DMS 273 (cell line): ENCODE data around the gene TEDC2.

Source experiments
- DNase-seq: peaks from one replicate; lab custom pipeline; 2025; ENCODE audit not compliant: unreplicated experiment; lab: John Stamatoyannopoulos, UW

The TEDC2 gene

DNA sequence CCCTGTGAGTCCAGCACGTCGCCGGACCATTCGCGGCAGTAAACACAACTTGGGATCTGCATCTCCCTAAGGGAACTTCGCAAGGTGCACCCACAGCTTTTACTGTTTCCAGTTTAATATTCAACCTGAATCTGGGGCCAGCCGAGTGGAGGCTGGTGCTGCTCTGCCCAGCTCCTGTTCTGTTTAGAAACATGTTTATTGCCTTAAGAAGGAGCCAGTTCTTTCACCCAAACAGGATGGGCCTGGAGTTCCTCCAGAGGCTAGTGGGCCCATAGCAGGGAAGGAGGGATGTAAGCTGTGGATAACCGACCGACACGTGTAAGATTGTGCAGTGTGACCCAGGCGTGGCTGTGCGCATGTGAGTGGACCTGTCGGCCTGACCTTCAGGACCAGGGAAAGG is 32.4 kb downstream of the TEDC2 start:
- DNase-seq, result no peak

DNA sequence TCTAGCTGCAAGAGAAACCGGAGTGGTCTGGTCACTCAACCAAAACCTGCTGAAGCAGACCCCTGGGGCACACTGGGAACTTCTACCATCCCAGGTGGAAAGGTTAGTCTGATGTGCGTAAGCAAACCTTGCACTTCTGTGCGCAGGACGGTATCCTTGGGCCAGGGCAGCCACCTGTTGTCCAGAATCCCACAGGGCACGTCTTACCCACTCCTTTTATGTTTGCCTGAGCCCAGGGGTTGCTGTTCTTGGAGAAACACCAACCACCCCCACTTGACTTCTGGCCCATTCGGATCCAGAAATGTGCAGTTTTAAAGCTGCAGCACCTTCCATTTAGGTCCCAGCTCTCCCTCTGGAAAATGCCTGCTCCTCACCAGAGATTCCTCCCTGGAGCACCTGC is 33.7 kb downstream of the TEDC2 start:
- no peak for DNase-seq

DNA sequence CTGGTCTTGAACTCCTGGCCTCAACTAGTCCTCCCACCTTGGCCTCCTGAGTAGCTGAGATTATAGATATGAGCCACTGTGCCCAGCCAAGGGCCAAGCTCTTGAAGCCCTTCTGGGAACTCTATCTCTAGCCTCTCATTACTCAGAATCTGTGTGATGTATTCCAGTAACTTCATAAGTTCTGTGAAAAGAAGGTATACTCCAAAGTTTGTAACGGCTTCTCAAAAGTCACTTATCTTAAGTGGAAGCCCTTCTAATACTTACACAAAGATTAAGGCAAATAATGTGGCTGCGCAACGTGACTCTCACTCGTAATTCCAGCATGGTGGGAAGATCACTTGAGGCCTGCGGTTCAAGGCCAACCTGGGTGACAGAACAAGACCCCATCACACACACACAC is 34.7 kb downstream of the TEDC2 start:
- DNase-seq, result no peak

DNA sequence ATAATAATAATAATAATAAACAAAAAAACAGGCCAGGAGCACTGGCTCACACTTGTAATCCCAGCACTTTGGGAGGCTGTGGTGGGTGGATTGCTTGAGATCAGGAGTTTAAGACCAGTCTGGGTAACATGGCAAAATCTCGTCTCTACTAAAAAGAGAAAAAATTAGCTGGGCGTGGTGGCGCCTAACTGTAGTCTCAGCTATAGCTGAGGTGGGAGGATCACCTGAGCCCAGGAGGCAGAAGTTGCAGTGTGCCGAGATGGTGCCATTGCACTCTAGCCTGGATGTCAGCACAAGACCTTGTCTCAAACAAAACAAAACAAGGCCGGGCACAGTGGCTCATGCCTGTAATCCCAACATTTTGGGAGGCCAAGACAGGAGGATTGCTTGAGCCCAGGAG is 35.1 kb downstream of the TEDC2 start:
- no peak for DNase-seq

DNA sequence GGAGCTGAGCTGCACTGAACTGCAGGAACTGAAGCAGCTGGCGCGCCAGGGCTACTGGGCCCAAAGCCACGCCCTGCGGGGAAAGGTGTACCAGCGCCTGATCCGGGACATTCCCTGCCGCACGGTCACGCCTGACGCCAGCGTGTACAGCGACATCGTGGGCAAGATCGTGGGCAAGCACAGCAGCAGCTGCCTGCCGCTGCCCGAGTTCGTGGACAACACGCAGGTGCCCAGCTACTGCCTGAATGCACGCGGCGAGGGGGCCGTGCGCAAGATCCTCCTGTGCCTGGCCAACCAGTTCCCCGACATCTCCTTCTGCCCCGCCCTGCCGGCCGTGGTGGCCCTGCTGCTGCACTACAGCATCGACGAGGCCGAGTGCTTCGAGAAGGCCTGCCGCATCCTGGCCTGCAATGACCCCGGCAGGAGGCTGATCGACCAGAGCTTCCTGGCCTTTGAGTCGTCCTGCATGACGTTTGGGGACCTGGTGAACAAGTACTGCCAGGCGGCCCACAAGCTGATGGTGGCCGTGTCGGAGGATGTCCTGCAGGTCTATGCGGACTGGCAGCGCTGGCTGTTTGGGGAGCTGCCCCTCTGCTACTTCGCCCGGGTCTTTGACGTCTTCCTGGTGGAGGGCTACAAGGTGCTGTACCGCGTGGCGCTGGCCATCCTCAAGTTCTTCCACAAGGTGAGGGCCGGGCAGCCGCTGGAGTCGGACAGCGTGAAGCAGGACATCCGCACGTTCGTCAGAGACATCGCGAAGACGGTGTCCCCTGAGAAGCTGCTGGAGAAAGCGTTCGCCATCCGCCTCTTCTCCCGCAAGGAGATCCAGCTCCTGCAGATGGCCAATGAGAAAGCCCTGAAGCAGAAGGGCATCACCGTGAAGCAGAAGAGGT is 36.6 kb downstream of the TEDC2 start:
- DNase-seq, result no peak

DNA sequence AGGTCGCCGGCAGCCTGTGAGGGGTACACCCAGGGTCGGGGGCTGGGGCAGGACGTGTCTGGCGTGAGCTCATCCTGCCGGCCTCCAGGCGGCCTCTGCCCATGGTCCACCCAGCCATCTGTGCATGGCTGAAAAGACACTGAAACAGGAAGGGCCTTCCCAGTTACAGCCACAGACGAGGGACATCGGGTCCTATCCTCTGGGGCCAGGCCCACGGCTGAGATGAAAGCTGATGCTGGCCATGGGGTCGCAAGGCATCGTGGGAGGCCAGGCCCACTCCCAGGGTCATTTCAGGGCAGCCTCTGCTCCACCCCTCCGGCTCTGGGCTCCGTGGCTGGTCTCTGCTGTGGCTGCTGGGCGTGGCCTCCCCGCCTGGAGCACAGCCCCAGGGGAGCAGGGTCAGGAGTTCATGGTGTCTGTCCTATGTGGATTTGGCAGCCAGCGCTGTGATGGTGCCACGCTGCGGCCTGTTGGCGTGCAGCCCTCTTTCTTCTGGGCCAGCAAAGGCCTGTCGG is 37.3 kb downstream of the TEDC2 start:
- DNase-seq, result peak; percentile 92

DNA sequence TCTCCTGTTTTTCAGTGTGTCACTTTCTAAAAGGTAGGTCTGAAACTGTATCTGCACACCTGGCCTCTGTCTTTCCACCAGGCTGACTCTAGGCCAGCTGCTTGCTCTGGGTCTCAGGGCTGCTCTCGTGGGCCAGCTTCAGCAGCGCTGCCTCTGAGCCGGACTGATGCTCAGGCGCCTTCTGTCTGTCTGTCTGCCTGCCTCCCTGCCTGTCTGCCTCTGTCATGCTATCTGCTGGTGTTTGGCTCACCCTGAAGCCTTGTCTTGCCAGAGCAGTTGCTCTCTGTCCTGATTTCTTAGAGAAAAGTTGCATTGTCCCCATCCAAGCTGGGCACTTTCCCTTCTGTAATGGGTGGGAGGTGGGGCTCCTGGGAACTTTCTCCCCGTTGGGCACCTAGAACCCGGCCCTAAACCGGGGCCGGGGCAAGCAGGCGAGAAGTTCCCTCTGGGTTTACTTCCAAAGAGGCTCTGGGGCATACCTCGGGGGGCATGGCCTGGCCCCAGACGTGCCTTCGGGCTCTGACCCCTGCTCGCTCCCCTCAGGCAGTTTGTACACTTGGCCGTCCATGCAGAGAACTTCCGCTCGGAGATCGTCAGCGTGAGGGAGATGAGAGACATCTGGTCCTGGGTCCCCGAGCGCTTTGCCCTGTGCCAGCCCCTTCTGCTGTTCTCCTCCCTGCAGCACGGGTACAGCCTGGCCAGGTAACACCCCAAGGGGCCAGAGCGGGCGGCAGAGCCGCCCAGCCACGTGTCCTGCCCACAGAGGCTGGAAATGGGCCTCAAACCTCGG is 38.0 kb downstream of the TEDC2 start:
- DNase-seq, result peak; percentile 83

DNA sequence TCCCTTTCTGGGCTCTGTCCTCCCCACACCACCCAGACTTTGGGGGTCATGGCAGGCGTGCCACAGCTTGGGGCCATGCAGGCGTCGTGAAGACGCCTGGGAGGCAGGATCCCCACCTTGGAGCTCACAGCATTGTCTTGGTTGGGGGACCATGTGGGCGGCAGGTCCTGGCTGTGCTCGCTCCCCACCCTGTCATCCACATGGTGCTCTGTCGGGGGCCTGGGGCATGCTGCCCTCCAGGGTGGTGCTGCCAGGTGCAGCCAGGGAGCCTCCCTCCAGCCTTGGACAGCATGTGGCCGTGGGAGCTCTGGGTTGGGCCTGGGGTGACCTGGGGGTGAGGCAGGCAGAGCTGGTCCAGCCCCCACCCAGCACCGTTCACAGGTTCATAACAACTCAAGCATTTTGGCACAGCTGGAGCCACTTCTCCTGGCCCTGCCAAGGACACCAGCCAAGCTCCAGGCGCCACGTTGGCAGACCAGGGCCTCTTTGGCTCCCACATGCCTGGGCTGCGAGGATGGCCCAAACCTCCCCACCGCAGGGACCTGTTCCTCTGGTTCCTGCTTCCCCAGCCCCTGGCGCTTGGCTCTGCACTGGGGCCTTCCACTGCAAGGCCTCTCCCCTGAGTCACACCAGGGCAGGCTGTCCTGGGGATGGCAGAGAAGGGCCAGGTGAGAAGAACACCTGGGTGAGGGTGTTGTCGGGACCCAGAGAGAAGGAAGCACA is 38.8 kb downstream of the TEDC2 start:
- DNase-seq, result peak; percentile 60

DNA sequence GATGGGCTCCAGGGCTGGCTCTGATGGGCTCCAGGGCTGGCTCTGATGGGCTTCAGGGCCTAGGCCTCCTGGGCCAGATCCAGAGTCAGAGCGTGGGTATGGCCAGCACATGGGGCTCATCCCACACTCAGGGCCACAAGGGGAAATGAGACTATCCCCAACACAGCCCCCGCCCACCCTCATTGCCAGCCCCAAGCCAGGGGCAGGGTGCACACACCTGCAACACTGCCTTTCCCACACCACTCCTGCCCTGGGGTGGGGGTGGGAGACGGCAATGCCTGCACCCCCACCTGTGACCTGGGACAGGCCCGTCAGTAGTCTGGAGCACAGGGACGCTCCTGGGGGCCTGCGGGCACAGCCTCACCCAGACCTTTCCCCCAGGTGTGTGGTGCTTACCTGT is 39.5 kb downstream of the TEDC2 start:
- DNase-seq, result no peak

DNA sequence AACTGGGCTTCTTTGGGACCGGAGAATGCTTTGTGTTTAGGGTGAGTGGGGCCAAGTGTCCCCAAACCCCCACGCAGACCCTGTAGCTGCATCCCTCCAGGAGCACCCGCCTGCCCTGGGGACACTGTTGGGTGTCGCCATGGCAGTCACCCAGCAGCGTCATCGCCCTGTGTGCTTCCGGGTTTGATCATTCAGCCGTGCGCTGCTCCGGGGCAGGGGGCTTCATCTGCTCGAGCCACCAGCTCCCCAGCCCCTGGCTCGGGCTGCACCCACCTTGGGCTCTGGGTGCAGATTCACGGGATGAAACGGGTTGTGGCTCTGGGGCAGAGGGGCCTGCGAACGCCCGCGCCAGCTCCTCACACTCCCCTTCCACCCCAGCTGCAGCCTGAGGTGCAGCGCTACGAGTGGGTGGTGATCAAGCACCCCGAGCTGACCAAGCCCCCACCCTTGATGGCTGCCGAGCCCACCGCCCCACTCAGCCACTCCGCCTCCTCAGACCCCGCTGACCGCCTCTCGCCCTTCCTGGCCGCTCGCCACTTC is 40.1 kb downstream of the TEDC2 start:
- DNase-seq, result no peak

DNA sequence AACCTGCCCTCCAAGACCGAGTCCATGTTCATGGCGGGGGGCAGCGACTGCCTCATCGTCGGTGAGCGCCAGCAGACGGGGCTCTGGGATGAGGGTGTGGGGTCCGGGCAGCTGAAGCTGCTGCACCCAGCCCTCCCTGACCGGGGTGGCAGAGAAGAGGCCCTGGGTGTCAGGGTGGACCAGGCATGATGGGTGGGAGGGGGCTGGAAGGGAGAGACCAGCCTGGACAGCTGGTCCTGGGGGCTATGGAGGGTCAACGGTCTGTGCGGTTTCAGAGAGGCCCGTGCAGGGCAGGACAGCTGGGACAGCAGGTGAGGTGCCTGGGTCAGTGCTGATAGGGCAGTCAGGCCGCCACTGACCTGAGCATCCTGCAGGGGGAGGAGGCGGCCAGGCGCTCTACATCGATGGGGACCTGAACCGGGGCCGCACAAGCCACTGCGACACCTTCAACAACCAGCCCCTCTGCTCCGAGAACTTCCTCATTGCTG is 40.6 kb downstream of the TEDC2 start:
- no peak for DNase-seq

DNA sequence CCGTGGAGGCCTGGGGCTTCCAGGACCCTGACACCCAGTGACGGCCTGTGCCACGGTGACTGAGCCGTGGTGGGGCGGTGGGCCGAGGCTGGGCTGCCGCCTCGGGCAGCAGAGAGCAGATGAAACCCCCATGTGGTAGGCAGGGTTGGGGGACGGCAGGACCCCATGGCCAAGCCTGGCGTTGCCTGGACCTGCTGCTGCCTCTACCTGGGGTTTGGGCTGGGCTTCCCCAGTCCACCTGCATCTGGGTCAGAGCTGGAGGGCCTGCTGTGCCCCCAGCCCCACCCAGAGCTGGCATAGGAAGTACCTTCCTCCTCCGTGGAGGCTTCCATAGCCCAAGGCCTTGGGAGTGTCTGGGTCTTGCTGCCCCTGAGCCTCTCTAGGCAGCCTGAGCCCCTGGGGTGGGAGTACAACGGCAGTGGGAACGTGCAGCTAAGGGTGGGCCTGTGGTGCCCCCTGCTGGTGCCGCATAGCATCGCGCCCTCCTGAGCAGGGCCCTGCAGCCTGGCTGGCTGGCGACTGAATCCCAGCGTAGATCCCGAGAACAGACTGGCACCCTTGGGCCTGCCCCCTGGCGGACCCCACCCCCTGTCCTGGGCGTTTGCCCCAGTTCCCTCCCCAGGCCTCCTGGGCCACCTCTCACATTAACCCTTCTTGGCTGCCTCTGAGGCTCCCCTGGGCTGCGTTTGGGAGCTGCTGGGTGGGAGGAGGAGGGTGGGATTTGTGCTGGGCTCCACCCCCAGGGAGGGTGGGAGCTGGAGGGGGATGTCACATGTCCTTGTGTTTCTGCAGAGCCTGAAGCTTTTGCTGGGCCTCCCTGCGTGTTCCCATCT is 41.2 kb downstream of the TEDC2 start:
- DNase-seq, result peak; percentile 93

DNA sequence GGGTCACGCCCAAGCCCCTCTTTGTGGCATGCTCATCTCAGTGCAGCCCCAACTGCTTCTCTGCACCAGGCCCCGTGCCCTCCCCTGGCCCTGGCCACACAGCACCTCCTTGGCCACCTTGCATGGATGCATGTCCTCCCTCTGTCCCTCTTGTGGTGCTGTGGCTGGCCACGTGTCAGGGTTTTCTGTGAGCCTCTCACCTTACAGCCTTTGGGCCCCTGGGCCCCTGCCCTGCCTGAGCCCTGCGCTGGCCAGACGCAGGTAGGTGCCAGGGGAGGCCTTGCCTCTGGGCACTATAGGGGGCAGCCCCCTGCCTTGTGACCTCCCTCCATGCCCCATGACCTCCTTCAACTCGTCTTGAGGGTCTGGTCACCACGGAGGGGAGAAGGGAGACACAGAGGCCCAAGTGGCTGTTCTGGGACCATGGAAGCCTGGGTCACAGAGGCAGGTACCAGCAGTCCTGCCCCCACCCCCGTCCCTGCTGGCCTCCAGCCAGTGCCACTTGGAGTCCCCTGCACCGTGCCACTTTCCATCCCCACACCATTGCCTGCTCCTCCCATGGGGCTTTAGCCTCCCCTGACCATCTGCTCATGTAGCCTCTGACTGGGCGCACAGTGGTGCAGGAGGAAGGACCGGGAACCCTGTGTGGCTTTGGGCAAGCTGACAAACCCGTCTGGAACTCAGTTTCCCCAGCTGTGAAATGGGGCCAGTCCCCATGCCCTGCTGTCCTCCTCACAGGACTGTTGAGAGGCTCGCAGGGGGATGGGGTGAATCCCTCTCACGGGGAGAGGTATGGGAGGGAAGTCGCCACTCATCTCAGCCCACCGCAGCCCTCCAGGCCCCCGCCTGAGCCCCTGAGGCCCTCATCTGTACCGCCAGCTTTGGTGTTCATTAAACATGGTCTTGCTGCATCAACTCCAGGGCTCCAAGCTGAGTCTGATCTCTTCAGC is 42.3 kb downstream of the TEDC2 start:
- no peak for DNase-seq

DNA sequence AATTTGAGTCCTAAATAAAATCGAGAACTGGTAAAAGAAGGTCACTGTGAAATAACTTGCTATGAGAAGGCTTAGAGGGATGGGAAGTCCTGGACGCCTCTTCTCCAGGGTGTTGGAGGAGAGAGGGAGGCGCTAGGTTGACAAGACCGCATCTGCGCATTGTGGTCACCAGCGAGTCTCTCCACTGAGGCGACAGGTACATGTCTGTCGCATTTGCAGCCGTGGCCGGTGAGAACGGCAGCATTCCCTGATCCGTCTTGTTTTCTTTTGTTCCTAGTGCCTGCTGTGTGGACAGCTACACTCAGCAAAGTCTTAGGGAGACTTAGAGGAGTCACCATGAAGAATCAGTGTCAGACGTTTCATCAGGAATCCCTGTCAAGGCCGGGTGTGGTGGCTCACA is 45.8 kb downstream of the TEDC2 start:
- DNase-seq, result no peak

DNA sequence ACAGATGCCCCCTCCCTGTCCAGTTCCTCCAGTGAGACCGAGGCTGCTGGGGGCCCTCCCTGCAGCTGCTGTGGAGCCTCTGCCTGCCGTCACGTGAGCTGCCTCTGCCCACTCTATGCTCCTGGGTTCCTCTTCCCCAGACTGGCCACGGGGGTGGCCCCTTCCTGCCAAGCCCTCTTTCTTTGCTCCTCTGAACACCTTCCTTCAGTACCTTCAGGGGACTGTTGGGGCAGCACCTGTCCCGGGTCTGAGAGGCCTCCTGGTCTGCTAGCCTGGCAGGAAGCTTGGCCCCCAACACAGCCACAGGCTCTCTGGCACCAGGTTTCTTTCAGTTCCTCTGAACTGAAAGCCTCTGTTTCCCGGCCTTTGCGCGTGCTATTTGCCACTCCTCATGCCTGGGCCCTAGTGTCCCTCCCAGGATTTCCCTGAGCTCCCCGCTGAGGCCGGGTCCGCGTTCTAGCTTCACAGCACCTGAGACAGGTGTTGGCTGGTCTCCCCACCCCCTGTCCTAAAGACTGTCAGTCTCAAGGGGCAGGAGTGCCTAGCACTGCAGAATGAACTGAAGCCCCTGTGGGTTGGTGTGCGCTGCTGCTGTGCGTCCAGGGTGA is 47.2 kb downstream of the TEDC2 start:
- no peak for DNase-seq

DNA sequence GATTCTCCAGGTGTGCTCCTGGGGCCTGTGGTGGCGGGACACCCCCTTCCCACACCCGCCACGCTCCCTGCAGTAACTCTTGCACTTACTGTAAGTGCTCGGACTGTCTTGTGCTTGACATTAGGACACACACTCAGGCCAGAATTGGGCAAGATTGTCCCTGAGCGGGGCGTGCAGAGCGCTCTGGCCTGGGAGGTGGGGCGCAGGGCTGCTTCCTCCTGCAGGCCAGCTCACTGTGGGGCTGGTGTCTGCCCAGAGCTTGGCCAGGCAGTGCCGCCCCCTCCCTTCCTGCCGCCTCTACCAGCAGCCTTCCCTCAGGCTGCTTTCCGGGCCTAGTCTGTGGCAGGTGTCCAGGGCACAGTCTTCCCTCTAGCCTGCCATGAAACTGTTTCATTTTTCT is 47.8 kb downstream of the TEDC2 start:
- DNase-seq, result no peak

DNA sequence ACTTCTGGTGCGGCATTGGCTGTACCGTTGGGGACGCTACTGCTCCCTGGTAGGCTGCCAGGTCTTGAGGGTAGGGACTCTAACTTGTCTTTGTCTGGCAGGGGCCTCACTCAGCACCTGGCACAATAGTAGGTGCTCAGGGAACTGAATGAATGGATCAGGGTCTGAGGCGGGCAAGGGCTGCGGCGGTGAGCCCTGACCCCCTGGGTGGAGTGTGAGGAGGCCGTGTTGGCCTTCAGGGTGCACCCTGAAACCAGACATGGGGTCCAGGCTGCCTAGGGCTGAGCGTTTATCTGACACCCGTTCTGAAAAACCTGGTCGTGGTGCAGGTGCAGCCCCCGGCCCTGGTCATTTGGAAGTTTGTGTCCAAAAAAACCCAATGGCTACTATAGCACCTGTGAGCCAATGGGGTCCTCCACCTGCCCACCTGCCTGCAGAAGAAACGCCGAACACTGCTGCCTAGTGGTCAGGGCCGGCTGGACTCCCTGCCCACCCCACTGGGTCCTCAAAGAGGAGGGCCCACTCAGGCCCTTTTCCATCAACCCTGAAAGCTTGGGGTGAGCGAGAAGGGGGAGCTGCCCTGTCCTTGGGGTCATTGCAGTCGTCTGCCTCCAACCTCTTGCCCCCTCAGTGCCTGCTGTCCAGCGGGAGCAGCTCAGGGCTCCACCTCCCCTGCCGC is 49.0 kb downstream of the TEDC2 start:
- DNase-seq, result no peak
